Measurements from ENCODE around the gene INSYN1. TPM values are rescaled to one million over a fixed set of nuclear protein-coding genes. Genes with fewer than 3 reads are reported as not detected.

INSYN1 gene
- total and polyA plus RNA-seq, 2 experiments from 2014 or later: 0.11 to 10.4 TPM

DNA sequence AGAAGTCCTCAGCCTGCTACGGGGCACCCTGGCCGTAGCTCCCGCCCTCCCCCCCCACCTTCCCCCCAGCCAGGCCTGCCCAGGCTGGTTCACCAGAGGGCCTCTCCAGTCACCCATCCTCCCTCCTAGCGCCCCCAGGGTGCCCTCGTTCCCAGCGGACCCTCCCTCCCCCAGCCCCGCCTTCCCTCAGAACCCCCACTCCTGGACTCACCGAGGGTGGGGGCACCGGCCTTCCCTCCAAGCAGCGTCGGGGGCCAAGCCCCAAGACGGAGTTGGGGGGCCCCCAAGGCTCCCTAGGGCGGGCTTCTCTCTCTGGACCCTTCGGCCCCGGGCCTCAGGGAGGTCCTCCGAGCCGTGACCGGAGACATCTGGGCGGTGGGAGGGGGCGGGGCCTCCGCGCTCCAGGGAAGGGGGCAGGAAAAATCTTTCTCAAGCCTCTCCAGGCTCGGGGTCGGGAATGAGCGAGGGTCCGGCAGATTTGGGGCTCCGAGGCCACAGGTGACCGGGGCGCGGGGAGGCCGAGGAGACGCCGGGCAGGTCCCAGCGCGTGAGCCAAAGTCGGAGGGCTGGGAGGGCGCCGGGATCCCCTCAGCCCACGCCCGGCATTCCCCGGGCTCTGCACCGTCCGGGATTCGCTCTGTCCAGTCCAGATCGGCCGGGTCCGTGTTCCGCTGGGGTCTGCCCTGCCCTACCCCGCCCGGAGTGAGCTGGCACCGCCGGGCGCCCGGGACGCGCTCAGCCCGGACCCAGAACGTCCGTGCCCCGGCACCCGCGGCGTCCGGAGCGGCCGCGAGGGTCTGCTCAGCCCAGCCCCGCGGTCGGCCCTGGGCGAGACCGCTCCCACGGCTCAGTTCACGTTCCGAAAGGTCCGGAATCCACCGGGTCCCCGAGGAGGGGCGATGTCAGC lies 999 bp downstream of the INSYN1 start:
- no peak for TF ChIP-seq EZH2phosphoT487 (IDR thresholded peaks at IDR 0.05; ENCODE audit: insufficient read depth, low read depth)
- peak; percentile 19 for TF ChIP-seq EZH2 (IDR thresholded peaks at IDR 0.05; ENCODE audit: insufficient read depth, poor library complexity, severe bottlenecking)
- H3F3A ChIP-seq (ENCODE audit: insufficient read depth): no peaks in the 10 kb centered on the region
- no peaks in the 10 kb centered on the region for H4K20me1 ChIP-seq (ENCODE audit: insufficient read depth)
- WGBS, 2 experiments (ENCODE audit: low coverage in 1 of 2, low lambda C conversion rate in 2 of 2, missing lambda C conversion rate in 2 of 2): 1 to 2% methylated on average over 46 to 58 of the region's 79 CpGs
- H3K9ac ChIP-seq: peak overlapping the region; percentile 67
- H3K9me2 ChIP-seq (ENCODE audit: insufficient read depth): no peaks in the 10 kb centered on the region
- H3K27ac ChIP-seq: no peak overlapping the region
- H3K4me3 ChIP-seq: peak overlapping the region; percentile 73
- in situ Hi-C loops (cut with MboI): no loop called here
- no peaks in the 10 kb centered on the region for H3K4me1 ChIP-seq (ENCODE audit: insufficient read depth)
- peak; percentile 45 for DNase-seq
- no peaks in the 10 kb centered on the region for H3K9me3 ChIP-seq (ENCODE audit: low read depth)
- no peaks in the 10 kb centered on the region for H3K36me3 ChIP-seq (ENCODE audit: low read depth)
- peak overlapping the region; percentile 79 for H3K4me2 ChIP-seq (ENCODE audit: unreplicated experiment)
- peaks cover 10% of the 10 kb centered on the region; the same call in 1 of the 2 replicates for H3K27me3 ChIP-seq (replicated peaks; ENCODE audit: insufficient read depth)
- H3K79me2 ChIP-seq (ENCODE audit: insufficient read depth): no peaks in the 10 kb centered on the region
- peak overlapping the region; percentile 67 for H2AFZ ChIP-seq

DNA sequence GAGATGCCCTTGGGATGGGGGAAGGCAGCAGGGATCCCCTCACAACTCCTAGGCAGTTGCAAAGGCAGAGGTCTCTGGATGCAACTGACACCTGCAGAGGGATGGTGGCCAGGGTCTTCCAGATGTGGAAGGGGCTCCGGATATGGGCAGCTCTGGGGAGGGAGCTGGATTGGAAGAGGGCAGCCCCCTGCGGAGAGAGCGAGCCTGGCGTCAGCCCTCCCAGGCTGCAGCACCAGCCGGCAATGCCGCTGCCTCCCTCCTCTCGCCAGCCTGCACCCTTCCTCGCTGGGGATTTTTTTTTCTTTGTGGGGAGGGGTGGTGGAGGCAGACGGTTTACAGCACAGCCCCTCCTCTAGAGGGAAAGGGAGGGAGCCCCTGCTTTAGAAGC lies 1.6 kb downstream of the INSYN1 start:
- Histone ChIP-seq H3K4me2 (ENCODE audit: unreplicated experiment) (no peak overlapping the region), H3K36me3 (ENCODE audit: low read depth) (no peaks in the 10 kb centered on the region)
- in situ Hi-C loops (cut with MboI): no loop called here

DNA sequence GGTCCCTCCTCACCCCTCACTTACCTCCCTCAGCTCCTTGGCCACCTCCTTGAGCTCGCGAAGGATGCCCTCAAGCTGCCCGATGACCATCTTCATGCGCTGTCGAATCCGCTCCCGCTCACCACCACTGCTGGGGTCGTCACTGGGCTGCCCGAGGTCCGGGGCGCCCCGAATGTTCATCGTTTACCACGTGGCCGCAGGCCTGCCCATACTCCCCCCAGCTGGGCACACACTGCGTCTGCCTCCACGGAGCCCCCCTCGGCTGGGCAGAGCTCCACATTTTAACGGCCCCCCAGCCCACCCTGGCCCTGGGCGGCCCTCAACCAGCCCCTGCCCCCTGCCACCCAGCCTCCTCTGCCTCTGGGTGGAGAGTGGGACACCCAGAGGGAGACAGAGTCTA lies 2.2 kb downstream of the INSYN1 start:
- H3K4me1 ChIP-seq (ENCODE audit: insufficient read depth): no peaks in the 10 kb centered on the region
- H3K9me2 ChIP-seq (ENCODE audit: insufficient read depth): no peaks in the 10 kb centered on the region
- H3K9me3 ChIP-seq (ENCODE audit: low read depth): no peaks in the 10 kb centered on the region
- WGBS, 2 experiments (ENCODE audit: low coverage in 1 of 2, low lambda C conversion rate in 2 of 2, missing lambda C conversion rate in 2 of 2): 77 to 100% methylated on average over 8 to 20 of the region's 20 CpGs
- no peak for TF ChIP-seq EZH2 (IDR thresholded peaks at IDR 0.05; ENCODE audit: insufficient read depth, poor library complexity, severe bottlenecking)
- TF ChIP-seq EZH2phosphoT487 (IDR thresholded peaks at IDR 0.05; ENCODE audit: insufficient read depth, low read depth): no peak
- no peak overlapping the region for H3K9ac ChIP-seq
- no peaks in the 10 kb centered on the region for H3K36me3 ChIP-seq (ENCODE audit: low read depth)
- peaks cover under 1% of the 10 kb centered on the region; the same call in 1 of the 2 replicates for H3K27me3 ChIP-seq (replicated peaks; ENCODE audit: insufficient read depth)
- DNase-seq: no peak
- no peak overlapping the region for H3K4me3 ChIP-seq
- H3K4me2 ChIP-seq (ENCODE audit: unreplicated experiment): no peak overlapping the region
- no peaks in the 10 kb centered on the region for H4K20me1 ChIP-seq (ENCODE audit: insufficient read depth)
- no peaks in the 10 kb centered on the region for H3F3A ChIP-seq (ENCODE audit: insufficient read depth)
- no peaks in the 10 kb centered on the region for H3K79me2 ChIP-seq (ENCODE audit: insufficient read depth)
- no peak overlapping the region for H3K27ac ChIP-seq
- in situ Hi-C loops (cut with MboI): no loop called here
- no peak overlapping the region for H2AFZ ChIP-seq

More for the DNA sequence above, 1.6 kb downstream of the INSYN1 start:
- Histone ChIP-seq H3K4me1 (ENCODE audit: insufficient read depth) (no peaks in the 10 kb centered on the region), H3K9me2 (ENCODE audit: insufficient read depth) (no peaks in the 10 kb centered on the region), H4K20me1 (ENCODE audit: insufficient read depth) (no peaks in the 10 kb centered on the region), H3K27me3 (replicated peaks; ENCODE audit: insufficient read depth) (peaks cover 6% of the 10 kb centered on the region; the same call in 1 of the 2 replicates), H3F3A (ENCODE audit: insufficient read depth) (no peaks in the 10 kb centered on the region), H3K9me3 (ENCODE audit: low read depth) (no peaks in the 10 kb centered on the region), H3K27ac (no peak overlapping the region), H3K79me2 (ENCODE audit: insufficient read depth) (no peaks in the 10 kb centered on the region), H3K9ac (no peak overlapping the region), H3K4me3 (no peak overlapping the region), H2AFZ (no peak overlapping the region)
- no peak for DNase-seq
- WGBS, 2 experiments (ENCODE audit: low coverage in 1 of 2, low lambda C conversion rate in 2 of 2, missing lambda C conversion rate in 2 of 2): 6 to 13% methylated on average over 9 of the region's 9 CpGs
- TF ChIP-seq EZH2 (IDR thresholded peaks at IDR 0.05; ENCODE audit: insufficient read depth, poor library complexity, severe bottlenecking) (no peak), EZH2phosphoT487 (IDR thresholded peaks at IDR 0.05; ENCODE audit: insufficient read depth, low read depth) (no peak)

DNA sequence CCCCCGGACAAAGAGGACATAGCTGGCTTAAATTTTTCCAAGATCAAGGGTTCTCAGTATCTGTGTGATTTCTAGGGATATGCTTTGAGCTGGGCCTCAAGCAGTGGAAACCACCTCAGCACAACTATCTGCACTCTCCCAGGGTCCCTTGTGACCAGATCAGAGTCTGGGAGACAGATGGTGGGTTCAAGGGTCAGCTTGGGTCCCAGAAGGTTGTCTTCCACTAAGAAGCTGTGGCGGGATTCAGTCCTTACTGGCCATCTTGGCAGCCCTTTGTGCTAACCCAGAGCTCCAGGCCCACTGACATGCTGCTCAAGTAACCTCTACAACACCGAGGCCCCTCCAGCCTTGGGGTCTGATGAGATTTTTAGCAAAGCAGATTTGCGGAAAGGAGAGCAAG lies 2.7 kb downstream of the INSYN1 start:
- Histone ChIP-seq H3K9me2 (ENCODE audit: insufficient read depth) (no peaks in the 10 kb centered on the region), H3F3A (ENCODE audit: insufficient read depth) (no peaks in the 10 kb centered on the region), H3K27ac (no peak overlapping the region), H2AFZ (no peak overlapping the region), H3K4me1 (ENCODE audit: insufficient read depth) (no peaks in the 10 kb centered on the region), H3K9me3 (ENCODE audit: low read depth) (no peaks in the 10 kb centered on the region), H3K36me3 (ENCODE audit: low read depth) (no peaks in the 10 kb centered on the region), H3K79me2 (ENCODE audit: insufficient read depth) (no peaks in the 10 kb centered on the region), H3K4me2 (ENCODE audit: unreplicated experiment) (no peak overlapping the region), H3K9ac (no peak overlapping the region), H4K20me1 (ENCODE audit: insufficient read depth) (no peaks in the 10 kb centered on the region), H3K27me3 (replicated peaks; ENCODE audit: insufficient read depth) (no peaks in the 10 kb centered on the region), H3K4me3 (no peak overlapping the region)
- in situ Hi-C loops (cut with MboI): no loop called here
- WGBS, 2 experiments (ENCODE audit: low coverage in 1 of 2, low lambda C conversion rate in 2 of 2, missing lambda C conversion rate in 2 of 2): 78 to 86% methylated on average over 4 of the region's 4 CpGs
- TF ChIP-seq EZH2 (IDR thresholded peaks at IDR 0.05; ENCODE audit: insufficient read depth, poor library complexity, severe bottlenecking) (no peak), EZH2phosphoT487 (IDR thresholded peaks at IDR 0.05; ENCODE audit: insufficient read depth, low read depth) (no peak)
- DNase-seq: no peak
